ENCODE measurements around the gene YTHDC2.

DNA sequence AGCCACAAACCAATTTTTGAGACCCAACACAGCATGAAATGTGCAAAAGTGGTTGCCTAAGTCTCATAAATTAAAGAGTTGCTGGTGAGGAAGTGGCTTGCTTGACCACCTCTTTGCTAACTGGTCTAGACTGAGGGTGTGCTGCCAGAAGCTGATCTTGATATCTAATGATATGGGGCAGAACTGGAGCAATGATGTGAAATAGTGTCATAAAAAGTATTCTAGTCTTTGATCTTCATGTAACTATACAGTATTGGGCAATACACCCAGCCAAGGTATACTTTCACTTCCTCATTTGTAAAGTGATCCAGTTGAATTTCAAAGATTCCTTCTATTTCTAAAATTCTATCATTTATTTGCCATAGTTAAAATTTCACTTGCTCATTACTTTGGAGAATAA lies 5.9 kb upstream of the YTHDC2 start:
- TF ChIP-seq HNRNPLL (IDR thresholded peaks at IDR 0.05; ENCODE audit: low read depth, low read length, poor library complexity, severe bottlenecking) (no peak), CREB1 (IDR thresholded peaks at IDR 0.05) (no peak), CREB1 (CRISPR knock-in tag; IDR thresholded peaks at IDR 0.05) (no peak), ZNF24 (IDR thresholded peaks at IDR 0.05) (no peak), SETDB1 (CRISPR knock-in tag; IDR thresholded peaks at IDR 0.05; ENCODE audit: borderline replicate concordance) (no peak), ZSCAN30 (CRISPR knock-in tag; IDR thresholded peaks at IDR 0.05) (no peak), SRSF9 (IDR thresholded peaks at IDR 0.05; ENCODE audit: borderline replicate concordance, insufficient read depth, low read depth, low read length, poor library complexity, severe bottlenecking) (no peak), SMC3 (IDR thresholded peaks at IDR 0.05; ENCODE audit: low read length) (no peak), ZFP62 (CRISPR knock-in tag; IDR thresholded peaks at IDR 0.05) (no peak)
- TF ChIP-seq, protein P1, sequence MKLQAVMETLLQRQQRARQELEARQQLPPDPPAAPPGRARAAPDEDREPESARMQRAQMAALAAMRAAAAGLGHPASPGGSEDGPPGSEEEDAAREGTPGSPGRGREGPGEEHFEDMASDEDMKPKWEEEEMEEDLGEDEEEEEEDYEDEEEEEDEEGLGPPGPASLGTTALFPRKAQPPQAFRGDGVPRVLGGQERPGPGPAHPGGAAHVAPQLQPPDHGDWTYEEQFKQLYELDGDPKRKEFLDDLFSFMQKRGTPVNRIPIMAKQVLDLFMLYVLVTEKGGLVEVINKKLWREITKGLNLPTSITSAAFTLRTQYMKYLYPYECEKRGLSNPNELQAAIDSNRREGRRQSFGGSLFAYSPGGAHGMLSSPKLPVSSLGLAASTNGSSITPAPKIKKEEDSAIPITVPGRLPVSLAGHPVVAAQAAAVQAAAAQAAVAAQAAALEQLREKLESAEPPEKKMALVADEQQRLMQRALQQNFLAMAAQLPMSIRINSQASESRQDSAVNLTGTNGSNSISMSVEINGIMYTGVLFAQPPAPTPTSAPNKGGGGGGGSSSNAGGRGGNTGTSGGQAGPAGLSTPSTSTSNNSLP (IDR thresholded peaks at IDR 0.05; ENCODE audit: low read depth, low read length): no peak

Data from HepG2 (cell line).